D341Med (cell line): ENCODE measurements around the gene SRP54.
"Not testable (repeated sequence)": the region's sequence is repeated elsewhere in the genome, so short reads cannot be mapped to it uniquely, and the experiment has no call there.

Experiments
- DNase-seq: peaks from one replicate; pipeline ENCODE4 v3.0.0; 2012; ENCODE audit warnings: low spot score

The SRP54 gene

GRCh38 chr14:34983786-34984185 is 994 bp downstream of the SRP54 start:
- no peak for DNase-seq

GRCh38 chr14:34985740-34986139 is 2.9 kb downstream of the SRP54 start:
- DNase-seq = no peak

- no peak for DNase-seq
These were observed 4.4 kb downstream of the SRP54 start for GRCh38 chr14:34987180-34987579.

- no peak for DNase-seq
These were observed 7.0 kb downstream of the SRP54 start for GRCh38 chr14:34989762-34990161.

GRCh38 chr14:34993426-34993825 is 10.6 kb downstream of the SRP54 start:
- DNase-seq = no peak

- no peak for DNase-seq
These were observed 11.9 kb downstream of the SRP54 start for GRCh38 chr14:34994668-34995067.

GRCh38 chr14:34997762-34998161 is 15.0 kb downstream of the SRP54 start:
- DNase-seq = peak; percentile 30

- no peak for DNase-seq
These were observed 16.7 kb downstream of the SRP54 start for GRCh38 chr14:34999500-34999899.

GRCh38 chr14:35001621-35002020 is 18.8 kb downstream of the SRP54 start:
- DNase-seq = no peak

- no peak for DNase-seq
These were observed 22.0 kb downstream of the SRP54 start for GRCh38 chr14:35004839-35005238.

- DNase-seq = no peak
These were observed 33.8 kb downstream of the SRP54 start for GRCh38 chr14:35016568-35016967.

GRCh38 chr14:35020713-35021112 is 37.9 kb downstream of the SRP54 start:
- DNase-seq = no peak

GRCh38 chr14:35028435-35028834 is 45.6 kb downstream of the SRP54 start:
- DNase-seq = no peak

- DNase-seq = no peak
These were observed 49.8 kb downstream of the SRP54 start for GRCh38 chr14:35032562-35032961.

- no peak for DNase-seq
These were observed 51.6 kb downstream of the SRP54 start for GRCh38 chr14:35034440-35034833.

- DNase-seq = not testable (repeated sequence)
These were observed 52.3 kb downstream of the SRP54 start for GRCh38 chr14:35034944-35035554.

GRCh38 chr14:35038312-35038711 is 55.5 kb downstream of the SRP54 start:
- DNase-seq = not testable (repeated sequence)

GRCh38 chr14:35042632-35043031 is 59.8 kb downstream of the SRP54 start:
- no peak for DNase-seq

GRCh38 chr14:35043046-35043445 is 60.3 kb downstream of the SRP54 start:
- no peak for DNase-seq

- no peak for DNase-seq
These were observed 62.4 kb downstream of the SRP54 start for GRCh38 chr14:35044939-35045797.

GRCh38 chr14:35045798-35046047 is 62.9 kb downstream of the SRP54 start:
- DNase-seq = no peak

GRCh38 chr14:35046048-35046750 is 63.4 kb downstream of the SRP54 start, which contains the start of gene FAM177A1:
TSS of gene FAM177A1 (plus strand) at chr14:35046272. CDS start at chr14:35046464, 192 bp downstream.
- peak; percentile 98 for DNase-seq
